ENCODE data around the gene SETD3.

DNA sequence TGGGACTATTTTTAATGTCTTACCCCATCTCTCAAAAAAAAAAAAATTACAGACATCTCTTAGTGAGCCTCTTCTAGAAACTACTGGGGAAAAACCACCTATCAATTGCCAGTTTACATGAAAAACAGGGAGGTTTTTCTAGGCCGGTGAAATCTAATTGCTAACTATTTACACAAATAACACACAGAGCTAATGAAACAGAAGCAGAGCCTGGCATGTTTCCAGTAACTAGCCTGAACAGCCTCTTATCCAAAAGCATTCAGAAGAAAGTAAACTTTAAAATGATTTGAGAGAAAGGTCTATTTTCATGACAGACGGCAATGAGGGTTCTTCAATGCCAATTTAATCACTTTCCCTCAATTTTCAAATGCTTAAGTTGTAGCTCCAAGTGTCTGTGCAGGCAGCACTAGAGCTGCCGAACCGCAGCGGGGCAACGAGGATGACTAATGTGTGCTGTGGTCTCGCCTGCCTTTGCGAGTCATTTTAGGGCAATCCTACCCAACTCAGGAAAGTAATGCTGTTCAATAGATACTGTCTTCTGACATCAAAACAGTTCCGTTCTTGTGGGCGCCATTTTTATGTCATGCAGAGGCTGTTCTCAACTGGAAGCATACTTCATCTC is 84.6 kb downstream of the SETD3 start:
- no peak for TF ChIP-seq CTCF (IDR thresholded peaks at IDR 0.05)
- TF ChIP-seq POLR2A (IDR thresholded peaks at IDR 0.05): no peak
- TF ChIP-seq EP300 (IDR thresholded peaks at IDR 0.05): no peak
- TF ChIP-seq POLR2AphosphoS5 (IDR thresholded peaks at IDR 0.05): no peak

Data from upper lobe of left lung (tissue), 4 donors.